GM12865 (cell line): ENCODE data around the gene HECTD1.
"Not testable (repeated sequence)": the region's sequence is repeated elsewhere in the genome, so short reads cannot be mapped to it uniquely, and the experiment has no call there.

Experiments used
- DNase-seq: peaks from one replicate; pipeline ENCODE4 v3.0.0; 2010; ENCODE audit warnings: low read depth
- H3K4me3 ChIP-seq: 2 replicates; pipeline ENCODE4 v1.5.1; 2011; ENCODE audit warnings: mild to moderate bottlenecking, low read depth, low read length, control low read depth
- CTCF ChIP-seq: IDR thresholded peaks from 2 replicates; pipeline ENCODE4 v1.5.1; 2011; ENCODE audit warnings: low read length, control low read depth, low read depth, inconsistent platforms; ENCODE audit not compliant: insufficient read depth; ENCODE audit errors: missing control alignments

HECTD1 gene

GRCh38 chr14:31190717-31191263 is 16.8 kb downstream of the HECTD1 start:
- no peak for DNase-seq
- no peak overlapping the region for H3K4me3 ChIP-seq
- TF ChIP-seq CTCF, result no peak

- DNase-seq, result no peak
- H3K4me3 ChIP-seq, result no peak overlapping the region
- TF ChIP-seq CTCF, result no peak
Measured at GRCh38 chr14:31190219-31190603, 17.4 kb downstream of the HECTD1 start.

GRCh38 chr14:31189346-31190218 is 18.0 kb downstream of the HECTD1 start:
- H3K4me3 ChIP-seq, result no peak overlapping the region
- DNase-seq, result no peak
- TF ChIP-seq CTCF, result no peak

GRCh38 chr14:31188744-31189143 is 18.8 kb downstream of the HECTD1 start:
- TF ChIP-seq CTCF, result no peak
- no peak overlapping the region for H3K4me3 ChIP-seq
- no peak for DNase-seq

- not testable (repeated sequence) for DNase-seq, H3K4me3 ChIP-seq
Measured at GRCh38 chr14:31182016-31182415, 25.6 kb downstream of the HECTD1 start.

GRCh38 chr14:31181271-31181670 is 26.3 kb downstream of the HECTD1 start:
- no peak for DNase-seq
- no peak overlapping the region for H3K4me3 ChIP-seq
- no peak for TF ChIP-seq CTCF

- no peak for TF ChIP-seq CTCF
- DNase-seq, result no peak
- H3K4me3 ChIP-seq, result no peak overlapping the region
Measured at GRCh38 chr14:31180299-31181051, 27.1 kb downstream of the HECTD1 start.
